Limb (tissue), 2 donors: ENCODE data around the gene OR56B1.
"Not testable (repeated sequence)": the region's sequence is repeated elsewhere in the genome, so short reads cannot be mapped to it uniquely, and the experiment has no call there.

Experiments used
- DNase-seq, 2 donors: peaks; one replicate each; pipeline ENCODE4 v3.0.0-alpha.2; 2016; ENCODE audit errors: extremely low spot score in 2 of 2

The OR56B1 gene

GRCh38 chr11:5736396-5736795 lies at the start of gene OR56B1:
Gene OR56B1, plus strand, starts transcription at chr11:5736448. Its CDS starts 69 bp downstream, at chr11:5736517.
- DNase-seq, result no peak

- DNase-seq, result no peak
These were observed 47.8 kb upstream of the OR56B1 start for GRCh38 chr11:5688482-5688881.

- peak in 1 of 2 donors; percentile 44 for DNase-seq
These were observed 46.7 kb upstream of the OR56B1 start, which contains the start of gene TRIM22 for GRCh38 chr11:5689551-5689983. Gene TRIM22, plus strand, starts transcription at chr11:5689790. Its CDS starts 6,443 bp downstream, at chr11:5696233.

GRCh38 chr11:5690216-5690615 lies 46.0 kb upstream of the OR56B1 start:
- no peak for DNase-seq

- DNase-seq, result no peak
These were observed 45.5 kb upstream of the OR56B1 start for GRCh38 chr11:5690736-5691135.

- not testable (repeated sequence) for DNase-seq
These were observed 44.8 kb upstream of the OR56B1 start for GRCh38 chr11:5691238-5691963.

- DNase-seq, result no peak
These were observed 44.3 kb upstream of the OR56B1 start for GRCh38 chr11:5691964-5692361.

GRCh38 chr11:5694642-5695041 lies 41.6 kb upstream of the OR56B1 start:
- no peak for DNase-seq

GRCh38 chr11:5695580-5695979 lies 40.7 kb upstream of the OR56B1 start:
- DNase-seq, result no peak

GRCh38 chr11:5696210-5696609 lies 40.0 kb upstream of the OR56B1 start:
- no peak for DNase-seq

GRCh38 chr11:5698281-5698680 lies 38.0 kb upstream of the OR56B1 start:
- DNase-seq, result no peak

- no peak for DNase-seq
These were observed 35.7 kb upstream of the OR56B1 start for GRCh38 chr11:5700421-5701054.

GRCh38 chr11:5701055-5701577 lies 35.1 kb upstream of the OR56B1 start:
- DNase-seq, result no peak

- no peak for DNase-seq
These were observed 32.3 kb upstream of the OR56B1 start for GRCh38 chr11:5703741-5704536.

- DNase-seq, result no peak
These were observed 30.6 kb upstream of the OR56B1 start for GRCh38 chr11:5705688-5706087.

- no peak for DNase-seq
These were observed 23.7 kb upstream of the OR56B1 start for GRCh38 chr11:5712507-5712906.

- DNase-seq, result no peak
These were observed 22.6 kb upstream of the OR56B1 start for GRCh38 chr11:5713695-5714094.

GRCh38 chr11:5716518-5716917 lies 19.7 kb upstream of the OR56B1 start:
- DNase-seq, result not testable (repeated sequence)

GRCh38 chr11:5719703-5720495 lies 16.3 kb upstream of the OR56B1 start:
- DNase-seq, result no peak

- no peak for DNase-seq
These were observed 13.6 kb upstream of the OR56B1 start for GRCh38 chr11:5722622-5723021.

GRCh38 chr11:5726351-5726750 lies 9.9 kb upstream of the OR56B1 start:
- DNase-seq, result no peak
